AG09319 (cell line): ENCODE measurements around the gene CLEC16A.

Source experiments
- DNase-seq: peaks from one replicate; pipeline ENCODE4 v3.0.0-alpha.2; 2010; ENCODE audit warnings: low read depth; ENCODE audit errors: extremely low read depth
- TF ChIP-seq, protein P1 (sequence below): IDR thresholded peaks from 2 replicates; pipeline ENCODE4 v1.5.1; 2011; ENCODE audit warnings: low read depth, mild to moderate bottlenecking, inconsistent platforms, low read length, moderate library complexity

CLEC16A gene

DNA sequence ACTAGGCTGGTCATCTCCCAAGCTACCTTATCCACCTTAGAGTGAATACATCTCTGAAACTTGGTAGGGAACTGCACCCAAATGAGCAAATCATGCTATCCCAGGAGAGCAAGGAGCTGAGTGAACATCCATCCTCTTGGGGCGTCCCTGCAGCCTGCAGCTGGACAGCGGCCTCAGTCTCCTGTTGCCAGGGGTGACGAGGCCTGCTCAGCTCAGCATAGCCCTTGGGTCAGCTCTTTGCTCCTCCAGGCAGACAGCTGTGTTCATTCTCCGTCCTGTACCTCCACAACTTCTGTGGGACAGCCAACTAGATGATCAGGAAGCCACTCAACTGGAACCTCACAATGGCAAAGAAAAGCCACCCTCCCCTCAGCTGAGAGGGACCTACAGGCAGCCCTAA is 199.8 kb downstream of the CLEC16A start:
- no peak for DNase-seq
- TF ChIP-seq, protein P1, sequence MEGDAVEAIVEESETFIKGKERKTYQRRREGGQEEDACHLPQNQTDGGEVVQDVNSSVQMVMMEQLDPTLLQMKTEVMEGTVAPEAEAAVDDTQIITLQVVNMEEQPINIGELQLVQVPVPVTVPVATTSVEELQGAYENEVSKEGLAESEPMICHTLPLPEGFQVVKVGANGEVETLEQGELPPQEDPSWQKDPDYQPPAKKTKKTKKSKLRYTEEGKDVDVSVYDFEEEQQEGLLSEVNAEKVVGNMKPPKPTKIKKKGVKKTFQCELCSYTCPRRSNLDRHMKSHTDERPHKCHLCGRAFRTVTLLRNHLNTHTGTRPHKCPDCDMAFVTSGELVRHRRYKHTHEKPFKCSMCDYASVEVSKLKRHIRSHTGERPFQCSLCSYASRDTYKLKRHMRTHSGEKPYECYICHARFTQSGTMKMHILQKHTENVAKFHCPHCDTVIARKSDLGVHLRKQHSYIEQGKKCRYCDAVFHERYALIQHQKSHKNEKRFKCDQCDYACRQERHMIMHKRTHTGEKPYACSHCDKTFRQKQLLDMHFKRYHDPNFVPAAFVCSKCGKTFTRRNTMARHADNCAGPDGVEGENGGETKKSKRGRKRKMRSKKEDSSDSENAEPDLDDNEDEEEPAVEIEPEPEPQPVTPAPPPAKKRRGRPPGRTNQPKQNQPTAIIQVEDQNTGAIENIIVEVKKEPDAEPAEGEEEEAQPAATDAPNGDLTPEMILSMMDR, result no peak

GRCh38 chr16:11145173-11145818 is 200.9 kb downstream of the CLEC16A start:
- no peak for DNase-seq
- TF ChIP-seq, protein P1, result no peak

DNA sequence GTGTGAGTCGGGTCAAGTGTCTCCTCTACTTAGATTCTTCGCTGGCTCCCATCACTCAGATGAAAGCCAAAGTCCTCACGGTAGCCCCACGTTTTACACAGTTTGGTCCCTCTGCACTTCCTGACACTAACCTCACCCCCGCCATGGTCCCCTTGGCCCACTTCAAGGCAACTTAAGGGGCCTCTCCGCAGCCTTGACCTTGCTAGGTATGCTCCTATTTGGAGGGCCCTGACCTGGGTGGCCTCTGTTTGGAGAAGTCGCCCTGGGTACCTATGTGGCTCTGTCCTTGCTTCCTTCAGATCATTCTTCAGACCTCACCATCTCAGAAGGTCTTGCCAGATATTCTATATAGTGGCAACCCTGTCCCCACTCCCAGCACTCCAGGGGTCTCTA is 201.5 kb downstream of the CLEC16A start:
- TF ChIP-seq, protein P1, result no peak
- no peak for DNase-seq

- TF ChIP-seq, protein P1, result no peak
- DNase-seq, result no peak
Observed at GRCh38 chr16:11147033-11147753, 202.8 kb downstream of the CLEC16A start.

GRCh38 chr16:11147754-11148444 is 203.5 kb downstream of the CLEC16A start:
- DNase-seq, result no peak
- TF ChIP-seq, protein P1, result no peak

- TF ChIP-seq, protein P1, result no peak
- DNase-seq, result no peak
Observed at GRCh38 chr16:11149011-11149616, 204.8 kb downstream of the CLEC16A start.
